ENCODE data around the gene CADPS. TPM values are rescaled to one million over a fixed set of nuclear protein-coding genes. Genes with fewer than 3 reads are reported as not detected.

CADPS gene
- total RNA-seq, 4 donors from 2014 or later: 2.2 to 6.9 TPM; not detected in 2

DNA sequence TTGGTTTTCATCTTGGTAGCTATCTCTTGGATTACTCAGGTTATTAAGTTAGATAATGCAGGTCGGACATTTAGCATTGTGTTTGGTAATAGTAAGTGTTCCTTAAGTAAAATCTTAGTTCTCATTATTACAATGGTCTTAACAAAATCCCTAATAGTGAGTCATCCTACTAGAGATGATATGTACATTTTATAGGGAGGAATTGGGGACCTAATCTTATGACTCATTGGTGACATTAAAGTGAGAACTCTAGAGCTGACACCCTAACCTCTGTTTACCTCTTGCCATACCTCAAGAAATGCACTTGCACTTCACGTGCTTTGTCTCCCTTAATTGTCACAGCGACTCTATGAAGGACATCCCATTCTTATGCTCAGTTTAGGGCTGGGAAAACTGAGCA, 174.9 kb downstream of the CADPS start:
- no peak overlapping the region for H3K4me3 ChIP-seq (ENCODE audit: low read depth, poor library complexity, severe bottlenecking)
- intact Hi-C loops (cut with DNase I; ENCODE audit: low total_unique reads): no loop called here
- no peak for DNase-seq (ENCODE audit: low spot score in 2 of 2)
- 86 to 91% methylated on average over 3 of the region's 3 CpGs for WGBS, 2 donors
- TF ChIP-seq, protein P1, sequence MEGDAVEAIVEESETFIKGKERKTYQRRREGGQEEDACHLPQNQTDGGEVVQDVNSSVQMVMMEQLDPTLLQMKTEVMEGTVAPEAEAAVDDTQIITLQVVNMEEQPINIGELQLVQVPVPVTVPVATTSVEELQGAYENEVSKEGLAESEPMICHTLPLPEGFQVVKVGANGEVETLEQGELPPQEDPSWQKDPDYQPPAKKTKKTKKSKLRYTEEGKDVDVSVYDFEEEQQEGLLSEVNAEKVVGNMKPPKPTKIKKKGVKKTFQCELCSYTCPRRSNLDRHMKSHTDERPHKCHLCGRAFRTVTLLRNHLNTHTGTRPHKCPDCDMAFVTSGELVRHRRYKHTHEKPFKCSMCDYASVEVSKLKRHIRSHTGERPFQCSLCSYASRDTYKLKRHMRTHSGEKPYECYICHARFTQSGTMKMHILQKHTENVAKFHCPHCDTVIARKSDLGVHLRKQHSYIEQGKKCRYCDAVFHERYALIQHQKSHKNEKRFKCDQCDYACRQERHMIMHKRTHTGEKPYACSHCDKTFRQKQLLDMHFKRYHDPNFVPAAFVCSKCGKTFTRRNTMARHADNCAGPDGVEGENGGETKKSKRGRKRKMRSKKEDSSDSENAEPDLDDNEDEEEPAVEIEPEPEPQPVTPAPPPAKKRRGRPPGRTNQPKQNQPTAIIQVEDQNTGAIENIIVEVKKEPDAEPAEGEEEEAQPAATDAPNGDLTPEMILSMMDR (IDR thresholded peaks at IDR 0.05): no peak

DNA sequence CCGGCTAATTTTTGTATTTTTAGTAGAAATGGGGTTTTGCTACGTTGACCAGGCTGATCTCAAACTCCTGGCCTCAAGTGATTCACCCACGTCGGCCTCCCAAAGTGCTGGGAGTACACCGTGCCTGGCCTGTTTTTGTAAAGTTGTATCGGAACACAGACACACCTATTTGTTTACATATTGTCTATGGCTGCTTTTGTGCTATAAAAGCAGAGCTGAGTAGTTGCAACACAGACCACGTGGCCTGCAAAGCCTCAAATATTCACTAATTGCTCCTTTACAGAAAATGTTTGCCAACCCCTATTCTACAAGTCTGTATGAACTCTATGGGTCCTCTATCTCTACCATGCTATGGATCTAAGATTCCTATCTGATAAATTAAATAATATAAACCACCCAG, 175.5 kb downstream of the CADPS start:
- WGBS, 2 donors: 71 to 76% methylated on average over 7 of the region's 7 CpGs
- intact Hi-C loops (cut with DNase I; ENCODE audit: low total_unique reads): no loop called here
- no peak overlapping the region for H3K4me3 ChIP-seq (ENCODE audit: low read depth, poor library complexity, severe bottlenecking)
- no peak for DNase-seq (ENCODE audit: low spot score in 2 of 2)
- TF ChIP-seq, protein P1 (IDR thresholded peaks at IDR 0.05): no peak
- no peak for TF ChIP-seq POLR2A (IDR thresholded peaks at IDR 0.05)

DNA sequence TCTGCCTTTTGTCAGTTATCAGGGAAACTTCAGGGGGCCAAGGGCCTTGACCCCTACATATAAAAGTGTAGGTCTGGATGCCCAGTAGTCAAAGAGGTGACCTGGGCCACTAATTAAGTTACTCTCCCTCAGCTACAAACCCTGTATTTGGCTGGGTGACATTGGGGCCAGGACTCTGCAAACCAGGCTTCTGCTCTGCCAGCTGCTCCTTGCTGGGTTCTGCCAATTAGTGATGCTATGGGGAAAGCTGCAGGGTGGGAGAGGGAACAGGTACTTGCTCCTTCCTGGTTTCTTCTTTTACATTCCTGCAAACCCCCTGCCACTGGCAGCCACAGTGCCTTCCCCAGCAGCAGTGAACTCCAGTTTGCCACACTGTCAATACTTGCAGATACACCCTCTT, 179.2 kb downstream of the CADPS start:
- DNase-seq (ENCODE audit: low spot score in 2 of 2): no peak
- TF ChIP-seq POLR2A (IDR thresholded peaks at IDR 0.05): no peak
- TF ChIP-seq, protein P1 (IDR thresholded peaks at IDR 0.05): no peak
- H3K4me3 ChIP-seq (ENCODE audit: low read depth, poor library complexity, severe bottlenecking): no peak overlapping the region
- intact Hi-C loops (cut with DNase I; ENCODE audit: low total_unique reads): no loop called here

DNA sequence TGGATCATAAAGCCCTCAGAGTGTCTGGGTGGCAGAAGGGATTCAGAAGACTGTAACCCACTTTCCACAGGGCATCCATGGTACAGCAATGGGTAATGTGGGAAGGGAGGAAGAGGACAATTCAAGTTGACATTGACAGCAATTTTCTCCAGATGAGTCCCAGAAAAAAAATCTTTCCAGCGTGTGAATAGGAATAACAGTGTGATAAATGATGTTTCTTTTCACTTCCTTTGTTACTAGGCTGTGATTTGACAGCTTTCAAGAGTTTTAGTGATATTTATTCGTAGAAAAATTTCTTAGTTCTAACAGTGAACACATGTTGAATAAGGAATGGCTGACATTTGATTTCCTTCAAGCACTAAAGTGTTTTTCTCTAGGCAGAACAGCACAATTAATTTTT, 186.4 kb downstream of the CADPS start:
- WGBS, 2 donors: 39 to 46% methylated on average over 2 of the region's 2 CpGs
- no peak overlapping the region for H3K4me3 ChIP-seq (ENCODE audit: low read depth, poor library complexity, severe bottlenecking)

DNA sequence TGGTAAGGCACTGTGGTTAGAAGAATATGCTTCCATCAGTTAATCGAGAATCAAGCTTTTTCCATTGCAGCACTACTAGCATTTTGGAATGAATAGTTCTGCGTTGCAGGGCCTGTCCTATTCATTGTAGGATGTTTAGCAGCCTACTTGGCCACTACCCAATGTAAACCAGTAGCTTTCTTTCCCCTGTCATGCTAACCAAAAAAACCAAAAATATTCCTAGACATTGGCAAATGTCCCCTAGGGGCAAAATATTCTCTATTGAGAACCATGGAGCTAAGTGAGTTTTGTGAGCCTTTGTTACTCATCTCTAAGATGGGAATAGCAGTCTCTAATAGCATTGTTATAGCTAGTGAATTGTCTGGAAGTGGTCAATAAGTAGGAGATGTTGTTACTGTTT, 187.2 kb downstream of the CADPS start:
- H3K4me3 ChIP-seq (ENCODE audit: low read depth, poor library complexity, severe bottlenecking): no peak overlapping the region
- WGBS, 2 donors: 60 to 71% methylated on average over 2 of the region's 2 CpGs
- intact Hi-C loops (cut with DNase I; ENCODE audit: low total_unique reads): no loop called here
- TF ChIP-seq POLR2A (IDR thresholded peaks at IDR 0.05): no peak
- TF ChIP-seq, protein P1 (IDR thresholded peaks at IDR 0.05): no peak
- no peak for DNase-seq (ENCODE audit: low spot score in 2 of 2)

More for the DNA sequence above, 186.4 kb downstream of the CADPS start:
- TF ChIP-seq, protein P1 (IDR thresholded peaks at IDR 0.05): no peak
- no peak for TF ChIP-seq POLR2A (IDR thresholded peaks at IDR 0.05)
- DNase-seq (ENCODE audit: low spot score in 2 of 2): no peak
- intact Hi-C loops (cut with DNase I; ENCODE audit: low total_unique reads): no loop called here

DNA sequence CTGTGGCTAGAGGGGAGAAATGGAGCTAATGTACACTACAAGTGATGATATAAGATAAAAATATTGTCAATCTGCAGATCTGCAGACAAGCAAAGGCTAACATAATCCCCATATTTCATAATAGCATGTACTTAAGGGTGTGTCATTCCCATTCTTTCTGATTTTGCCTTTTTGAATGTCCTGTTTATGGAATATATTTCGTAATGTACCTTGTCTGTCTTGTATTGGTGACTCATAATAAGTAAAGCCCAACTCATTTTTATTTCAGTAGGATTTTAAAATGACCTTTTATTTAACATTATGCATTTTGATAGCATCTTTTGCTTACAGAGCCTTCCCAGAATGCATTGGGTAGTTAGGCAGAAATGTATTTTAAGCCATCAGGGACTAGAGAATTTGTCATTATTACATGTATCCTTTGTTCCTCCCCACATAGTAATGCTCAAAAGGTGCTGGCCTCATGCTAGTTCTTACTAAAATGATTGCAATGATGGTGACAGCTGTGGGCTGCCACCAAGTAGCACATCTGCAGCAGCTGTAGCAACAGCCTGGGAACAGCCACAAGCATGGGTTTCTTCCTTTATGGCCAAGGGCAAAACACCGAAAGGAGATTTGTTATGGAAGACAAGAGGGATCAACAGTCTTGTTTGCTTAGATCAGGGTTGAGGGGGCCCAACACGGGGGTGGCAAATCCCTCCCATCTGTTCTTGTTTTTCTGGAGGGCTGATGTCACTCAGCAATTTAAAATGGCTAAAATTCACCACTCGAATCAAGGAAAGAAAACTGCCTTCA, 188.5 kb downstream of the CADPS start:
- intact Hi-C loops (cut with DNase I; ENCODE audit: low total_unique reads): no loop called here
- peak in 1 of 2 donors; percentile 30 for DNase-seq (ENCODE audit: low spot score in 2 of 2)
- 20 to 28% methylated on average over 4 of the region's 4 CpGs for WGBS, 2 donors
- no peak overlapping the region for H3K4me3 ChIP-seq (ENCODE audit: low read depth, poor library complexity, severe bottlenecking)
- no peak for TF ChIP-seq POLR2A (IDR thresholded peaks at IDR 0.05)
- TF ChIP-seq, protein P1 (IDR thresholded peaks at IDR 0.05): no peak
